Smooth muscle cell of bladder (primary cell): Measurements from ENCODE around the gene P2RX7. TPM values are rescaled to one million over a fixed set of nuclear protein-coding genes. Genes with fewer than 3 reads are reported as not detected.

ENCODE experiments used
- total RNA-seq: library from RNA; depleted of rRNA; stranded (reverse); fragments of >200 nt; gene quantifications from 2 replicates; pipeline ENCODE4 v1.2.3, GENCODE V29; 2014

The P2RX7 gene
- 0.65 and 1.7 TPM in 2 replicates for total RNA-seq

GRCh38 chr12:121132601-121133481 lies at the start of gene P2RX7:
Gene P2RX7, plus strand, starts transcription at chr12:121132876. Its CDS starts 95 bp downstream, at chr12:121132971.

DNA sequence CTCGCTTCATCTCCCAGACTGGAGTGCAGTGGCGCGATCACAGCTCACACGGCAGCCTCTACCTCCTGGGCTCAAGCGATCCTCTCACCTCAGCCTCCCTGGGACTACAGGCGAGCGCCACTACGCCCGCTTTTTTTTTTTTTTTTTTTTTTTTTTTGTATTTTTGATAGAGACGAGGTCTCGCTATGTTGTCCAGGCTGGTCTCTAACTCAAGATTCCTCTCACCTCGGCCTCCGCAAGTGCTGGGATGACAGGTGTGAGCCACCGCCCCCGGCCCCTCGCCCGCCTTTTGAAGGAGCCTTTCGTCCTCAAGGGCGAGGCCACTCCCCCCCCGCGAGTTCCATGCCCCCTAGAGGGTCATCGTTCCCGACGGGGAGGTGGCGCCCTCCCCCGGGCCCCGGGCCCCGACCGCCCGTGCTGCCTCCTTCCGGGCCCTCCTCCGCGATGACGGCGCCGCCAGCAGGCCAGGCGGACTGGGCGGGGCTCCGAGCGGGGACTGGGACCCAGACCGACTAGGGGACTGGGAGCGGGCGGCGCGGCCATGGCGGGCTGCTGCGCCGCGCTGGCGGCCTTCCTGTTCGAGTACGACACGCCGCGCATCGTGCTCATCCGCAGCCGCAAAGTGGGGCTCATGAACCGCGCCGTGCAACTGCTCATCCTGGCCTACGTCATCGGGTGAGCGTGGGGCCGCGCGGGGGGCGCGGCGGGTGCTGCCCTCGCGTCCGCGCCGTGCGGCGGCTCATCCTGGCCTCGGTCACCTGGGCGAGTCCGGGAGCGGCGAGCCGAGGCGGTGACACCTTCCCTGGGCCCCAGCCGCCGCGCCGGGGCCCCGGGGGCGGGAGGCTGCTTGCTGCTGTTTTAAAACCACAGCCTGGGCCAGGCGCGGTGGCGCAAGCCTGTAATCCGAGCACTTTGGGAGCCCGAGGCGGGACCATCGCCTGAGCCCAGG lies 77.2 kb downstream of the P2RX7 start, which contains the start of gene P2RX4:
P2RX4 (plus strand) TSS at position 506 of the 949 bp plus-strand sequence; CDS start at position 542, 36 bp downstream.

Other genes starting within 250 kb of the P2RX7 start
- gene SPPL3, start 228.5 kb upstream of the P2RX7 start, total RNA-seq = 4.4 and 5.5 TPM in 2 replicates
- 0.09 TPM in 1 of 2 replicates, not detected in the other for gene HNF1A, start 154.3 kb upstream of the P2RX7 start, total RNA-seq
- 9.7 and 13.3 TPM in 2 replicates for gene C12orf43, start 116.4 kb upstream of the P2RX7 start, total RNA-seq
- 0.09 and 0.57 TPM in 2 replicates for gene OASL, start 93.6 kb upstream of the P2RX7 start, total RNA-seq
- 19.5 and 30.4 TPM in 2 replicates for gene P2RX4, start 77.3 kb downstream of the P2RX7 start, total RNA-seq
- gene CAMKK2, start 163.8 kb downstream of the P2RX7 start, total RNA-seq = 9.5 and 13.7 TPM in 2 replicates
- gene ANAPC5, start 219.5 kb downstream of the P2RX7 start, total RNA-seq = 113 and 126 TPM in 2 replicates